ENCODE measurements around the gene ADAMTS17.

Gene ADAMTS17

DNA sequence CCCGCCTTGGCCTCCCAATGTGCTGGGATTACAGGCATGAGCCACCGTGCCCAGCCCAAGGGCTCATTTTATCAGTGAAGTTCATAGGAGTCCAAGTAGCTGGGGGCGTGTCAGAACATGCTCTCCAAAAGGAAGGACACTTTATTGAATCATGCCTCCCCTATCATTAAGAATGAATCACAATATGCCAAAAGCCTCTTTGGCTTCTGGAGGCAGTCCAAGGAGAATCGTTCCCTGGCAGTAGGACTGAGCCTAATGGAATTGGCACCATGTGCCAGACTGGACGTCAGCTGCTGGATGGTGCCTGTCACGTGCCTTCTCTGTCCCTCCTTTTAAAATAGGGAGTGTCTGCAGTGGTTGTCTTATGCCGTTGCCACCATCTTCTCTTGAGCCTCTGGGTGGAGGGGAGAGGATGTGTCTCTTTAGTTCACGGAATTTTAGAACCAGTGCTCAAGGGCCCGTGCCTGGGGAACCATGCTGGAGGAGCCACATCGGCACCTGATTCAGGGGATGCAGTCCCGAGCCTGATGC lies 373.9 kb downstream of the ADAMTS17 start:
- no peak for DNase-seq

DNA sequence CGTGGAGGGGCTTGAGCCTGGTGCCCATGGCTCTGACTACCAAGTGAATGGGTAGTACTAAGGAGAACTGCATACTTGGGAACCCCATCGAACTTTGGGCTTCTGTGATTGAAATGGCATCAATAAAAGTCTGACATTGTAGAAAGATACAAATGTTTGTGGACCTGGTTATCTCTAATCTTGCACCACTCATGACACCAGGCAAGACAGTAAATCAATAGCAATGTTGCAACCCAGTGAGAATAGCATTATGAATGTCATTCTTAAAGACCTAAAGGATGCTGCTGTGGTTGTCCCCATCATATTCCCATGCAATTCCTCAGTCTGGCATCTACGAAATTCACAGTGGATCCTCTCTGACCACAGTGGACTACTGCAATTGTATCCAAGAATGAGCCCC lies 375.0 kb downstream of the ADAMTS17 start:
- no peak for DNase-seq

DNA sequence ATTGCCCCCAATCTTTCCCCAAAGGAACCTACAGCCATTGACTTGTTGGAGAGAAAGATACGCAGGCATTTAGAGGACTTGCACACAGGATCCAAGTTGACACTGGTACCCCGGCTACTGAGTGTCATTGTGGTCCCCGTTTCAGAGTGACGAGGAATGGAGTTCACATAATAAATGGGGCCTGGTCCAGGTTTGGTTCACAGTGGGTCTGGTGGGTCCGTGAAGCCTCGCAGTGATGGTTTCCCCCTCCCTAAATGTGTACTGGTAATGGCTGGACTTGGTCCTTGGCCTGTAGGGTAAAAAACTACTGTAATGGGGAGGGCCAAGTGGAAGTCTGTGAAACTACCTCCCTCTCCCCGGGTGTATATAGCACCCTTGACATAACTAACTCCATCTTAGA lies 376.4 kb downstream of the ADAMTS17 start:
- no peak for DNase-seq

DNA sequence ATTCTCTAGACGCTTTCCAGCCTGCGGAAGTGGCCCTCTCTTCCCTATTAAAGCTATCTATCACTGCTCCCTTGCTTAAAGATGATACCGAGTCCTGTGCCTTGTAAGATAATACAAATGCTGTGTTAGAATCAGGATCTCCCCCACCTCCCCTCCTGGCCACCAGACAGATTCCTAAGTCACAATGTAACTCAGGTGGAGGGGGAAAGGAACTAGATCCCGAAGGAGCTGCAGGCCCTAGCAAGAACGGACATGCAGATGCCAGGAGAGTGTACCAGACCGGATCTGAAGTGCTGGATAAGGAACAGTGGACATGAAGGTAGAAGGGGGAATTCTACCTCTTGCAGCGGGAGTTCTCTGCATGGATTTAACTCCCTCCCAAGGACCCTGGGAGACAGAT lies 377.8 kb downstream of the ADAMTS17 start:
- DNase-seq: no peak

DNA sequence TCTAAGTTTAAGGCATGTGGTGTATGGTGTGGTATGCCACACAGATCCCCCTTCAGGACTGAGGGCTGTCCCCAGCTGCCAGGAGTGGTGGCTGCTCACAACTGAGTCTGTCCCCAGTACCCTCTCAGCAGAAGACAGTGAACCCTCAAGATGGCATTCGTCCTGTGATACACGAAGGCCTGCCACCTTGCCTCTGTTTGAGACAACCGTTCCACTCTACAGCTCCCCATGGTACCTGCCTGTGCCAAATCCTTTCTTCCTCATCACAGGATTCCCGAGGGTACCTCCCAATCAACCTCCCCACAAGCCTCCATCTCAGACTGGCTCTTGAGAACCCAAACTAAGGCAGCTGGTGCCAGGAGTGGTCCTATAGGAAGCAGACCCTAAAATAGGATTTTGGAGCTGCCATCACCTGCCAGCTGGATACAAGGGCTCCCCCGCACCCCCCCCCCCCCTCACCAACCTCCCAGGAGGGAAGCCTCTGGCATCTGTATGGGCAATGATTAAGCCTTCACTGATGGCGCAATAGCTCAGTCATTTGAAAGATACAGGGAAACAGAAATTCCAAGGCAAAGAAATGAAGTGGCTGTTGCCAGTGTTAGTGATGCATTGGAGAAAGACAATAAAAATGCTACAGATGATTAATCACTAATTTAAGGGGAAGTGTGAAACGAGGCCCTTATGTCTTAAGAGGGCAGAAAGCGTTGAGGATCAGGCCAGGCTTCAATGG lies 378.5 kb downstream of the ADAMTS17 start:
- no peak for DNase-seq

DNA sequence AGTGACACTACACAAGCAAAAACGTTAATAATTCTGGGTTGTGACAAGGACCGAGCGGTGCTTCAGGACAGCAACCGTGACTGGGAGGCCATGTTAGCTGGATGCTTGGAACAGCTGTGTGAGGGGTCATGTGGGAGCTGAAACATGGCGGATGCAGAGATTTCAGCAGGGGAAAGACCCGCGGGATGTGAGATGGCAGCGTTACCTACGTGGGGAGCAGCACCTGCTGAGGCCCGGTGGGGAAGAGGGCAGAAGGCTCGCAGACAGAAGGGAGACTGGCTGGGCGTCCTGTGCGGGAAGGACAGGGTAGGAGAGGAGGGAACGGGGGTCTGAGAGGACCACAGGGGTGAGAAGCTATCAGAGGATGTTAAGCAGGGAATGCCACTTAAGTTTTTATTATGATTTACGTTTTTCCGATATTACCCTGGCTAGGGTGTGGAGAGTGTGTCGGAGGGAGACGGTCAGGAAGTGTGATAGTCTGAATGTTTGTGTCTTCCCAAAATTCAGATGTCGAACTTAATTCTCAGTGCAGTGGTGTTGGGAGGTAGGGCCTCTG lies 379.7 kb downstream of the ADAMTS17 start:
- DNase-seq: no peak

DNA sequence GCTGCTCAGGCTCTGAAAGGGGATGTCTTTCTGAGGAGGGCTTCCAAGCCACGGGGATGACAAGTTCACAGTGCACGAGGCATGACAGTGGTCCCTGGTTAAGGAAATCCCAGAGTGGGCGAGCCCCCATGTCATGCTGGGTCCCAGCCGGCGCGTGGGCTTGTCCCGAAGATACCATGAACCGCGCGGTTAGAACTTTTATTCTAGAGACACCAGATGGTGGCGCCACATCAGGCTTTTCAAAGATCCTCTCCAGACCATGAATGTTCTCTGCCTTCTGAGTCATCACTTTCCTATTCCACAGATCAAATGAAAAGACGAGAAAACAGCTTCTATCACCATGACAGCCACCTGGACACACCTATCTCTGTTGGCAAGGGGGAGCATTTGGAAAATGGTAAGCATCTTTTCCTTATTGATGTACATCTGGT lies 380.7 kb downstream of the ADAMTS17 start:
- no peak for DNase-seq

DNA sequence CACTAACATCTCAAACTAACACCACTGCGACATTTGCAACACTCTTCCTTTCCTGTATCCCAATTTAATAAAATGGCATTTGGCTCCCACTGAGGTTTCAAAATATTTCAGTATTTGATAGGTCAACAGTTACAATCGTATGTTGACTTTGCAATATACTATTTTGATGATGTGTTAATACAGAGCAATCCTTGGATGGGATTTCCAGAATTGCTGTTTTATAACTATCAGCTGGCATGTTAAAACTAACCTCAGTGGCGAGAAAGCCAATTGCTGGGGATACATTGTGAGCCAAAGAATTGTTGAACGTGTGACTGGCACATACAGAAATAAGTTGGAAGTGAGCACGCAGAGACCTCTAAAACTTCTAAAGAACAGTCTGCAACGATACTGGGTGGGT lies 382.4 kb downstream of the ADAMTS17 start:
- DNase-seq: no peak

DNA sequence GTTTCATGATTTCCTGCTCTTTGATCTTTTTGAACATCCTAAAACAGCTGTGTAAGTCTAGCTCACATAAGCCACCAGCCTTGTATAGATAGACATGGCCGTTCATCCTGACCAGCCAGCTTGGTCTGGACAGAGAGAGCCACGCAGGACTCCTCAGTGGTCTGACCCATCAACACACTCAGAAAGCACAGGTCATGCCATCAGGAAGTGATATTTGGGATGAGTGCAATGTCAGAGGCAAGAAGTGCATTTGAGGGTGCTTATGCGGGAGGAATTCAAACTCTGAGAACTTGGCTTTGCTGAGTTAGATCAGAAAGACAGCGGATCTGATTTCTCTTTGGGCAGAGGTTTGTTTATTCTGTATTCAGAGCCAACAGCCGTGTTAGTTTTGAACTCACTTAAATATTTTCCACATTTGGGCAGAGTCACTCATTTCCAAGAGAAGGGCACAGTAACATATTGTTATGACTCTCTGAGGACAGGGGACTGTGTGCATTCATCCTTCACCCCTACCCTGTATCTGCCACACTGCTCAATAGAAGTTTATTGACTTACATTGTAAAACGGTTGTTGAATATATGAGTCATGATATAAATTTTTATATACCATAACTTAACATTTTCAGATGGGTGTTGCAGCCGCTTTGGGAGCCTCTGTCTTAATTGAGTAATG lies 383.2 kb downstream of the ADAMTS17 start:
- DNase-seq: no peak

DNA sequence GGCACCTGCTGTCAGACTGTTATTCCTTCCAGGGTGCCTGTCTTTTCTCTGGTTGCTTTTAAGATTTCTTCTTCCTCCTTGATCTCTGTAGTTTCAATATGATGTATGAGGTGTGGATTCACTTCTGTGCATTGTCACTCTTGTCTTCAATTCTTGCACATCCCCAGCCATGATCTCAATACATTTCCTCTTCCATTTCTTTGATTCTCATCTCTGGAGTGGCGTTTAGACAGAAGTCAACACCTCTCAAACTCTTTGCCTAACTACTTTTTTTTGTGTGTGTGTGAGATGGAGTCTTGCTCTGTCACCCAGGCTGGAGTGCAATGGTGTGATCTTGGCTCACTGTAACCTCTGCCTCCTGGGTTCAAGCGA lies 384.1 kb downstream of the ADAMTS17 start:
- no peak for DNase-seq

DNA sequence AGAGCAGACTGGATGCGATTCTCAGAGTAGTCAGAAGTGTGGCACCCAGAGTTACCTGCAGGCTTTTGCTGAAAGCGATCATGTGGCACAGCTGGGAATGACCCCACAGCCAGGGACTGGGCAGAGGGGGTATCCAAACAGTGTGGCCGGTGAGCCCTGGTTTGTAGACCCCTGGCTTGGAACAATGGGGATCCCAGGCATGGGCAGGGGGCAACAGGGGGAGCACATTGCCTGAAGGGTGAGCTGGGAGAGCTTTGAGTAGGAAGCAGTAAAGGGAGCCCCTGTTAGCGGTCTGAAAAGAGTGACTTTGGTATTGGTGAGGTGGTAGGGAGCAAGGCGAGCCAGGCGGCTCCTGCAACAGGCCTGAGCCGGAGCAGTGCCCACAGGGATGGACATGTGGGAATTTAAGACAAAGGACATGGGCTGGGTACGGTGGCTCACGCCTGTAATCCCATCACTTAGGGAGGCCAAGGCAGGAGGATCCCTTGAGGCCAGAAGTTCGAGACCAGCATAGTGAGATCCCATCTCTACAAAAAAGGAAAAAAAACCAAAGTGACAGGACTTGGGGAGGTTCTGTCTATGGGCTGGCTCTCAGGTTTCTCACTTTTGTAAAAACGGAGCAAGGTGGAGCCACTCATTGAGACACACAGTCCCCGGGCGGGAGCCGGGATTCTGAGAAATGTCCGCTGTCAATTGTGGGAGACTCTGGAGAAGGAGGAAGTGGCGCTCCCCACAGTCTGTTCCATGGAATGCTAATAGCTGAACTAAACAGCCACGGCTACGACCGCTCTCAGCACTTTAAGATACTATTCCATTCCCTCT lies 384.7 kb downstream of the ADAMTS17 start:
- DNase-seq: no peak

DNA sequence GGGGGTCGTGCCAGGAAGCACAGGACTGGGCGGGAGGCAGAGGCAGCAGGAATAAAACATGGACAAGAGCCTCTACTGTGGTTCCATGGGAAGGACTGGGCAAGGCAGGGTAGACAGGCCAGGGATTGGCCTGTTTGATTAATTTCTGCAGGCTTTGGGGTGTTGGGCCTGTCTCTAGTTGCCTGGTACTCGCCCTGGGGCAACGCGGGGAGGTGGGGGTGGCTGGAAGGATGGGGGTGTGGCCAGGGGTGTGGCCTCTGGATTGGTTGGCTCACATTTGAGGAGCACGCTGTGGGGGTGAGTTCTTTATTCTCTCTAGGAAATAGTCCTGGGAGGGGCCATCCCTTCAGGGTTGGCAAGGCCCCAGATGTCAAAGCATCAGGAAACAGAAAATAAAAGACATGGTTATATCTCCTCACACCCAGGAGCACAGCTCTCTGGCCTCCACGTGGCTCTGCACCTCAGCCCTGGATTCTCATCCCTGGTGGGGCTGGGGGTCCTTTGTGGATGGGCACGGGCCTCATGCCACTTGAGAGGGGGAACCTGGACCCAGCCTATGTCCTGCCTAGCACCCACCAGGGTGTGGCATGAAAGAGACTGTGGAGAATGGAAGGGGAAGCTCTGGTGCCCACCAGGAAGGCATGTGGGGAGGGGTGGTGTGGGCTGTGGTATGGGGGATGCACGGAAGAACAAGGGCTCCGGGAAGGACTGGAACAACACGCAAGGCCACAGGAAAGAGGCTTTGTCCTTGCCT lies 385.6 kb downstream of the ADAMTS17 start:
- DNase-seq: no peak

DNA sequence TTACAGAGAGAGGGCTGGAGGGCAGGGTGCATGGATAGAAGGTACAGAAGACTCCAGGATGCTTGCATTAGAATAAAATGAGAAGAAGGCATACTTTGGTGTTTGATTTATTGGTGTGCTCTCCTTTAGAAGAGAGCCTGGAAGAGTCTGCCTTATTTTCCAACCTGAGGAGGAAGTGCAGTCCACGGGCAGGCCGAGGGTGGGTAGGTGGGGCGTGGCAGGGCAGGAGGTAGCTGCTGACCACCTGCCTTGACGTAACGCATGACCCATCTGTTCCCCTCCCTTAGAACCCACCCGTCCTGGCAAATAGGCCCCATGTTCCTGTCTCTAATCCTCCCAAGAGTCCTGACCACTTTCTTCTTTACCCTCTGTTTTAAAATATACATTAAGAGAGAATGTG lies 386.2 kb downstream of the ADAMTS17 start:
- DNase-seq: no peak

DNA sequence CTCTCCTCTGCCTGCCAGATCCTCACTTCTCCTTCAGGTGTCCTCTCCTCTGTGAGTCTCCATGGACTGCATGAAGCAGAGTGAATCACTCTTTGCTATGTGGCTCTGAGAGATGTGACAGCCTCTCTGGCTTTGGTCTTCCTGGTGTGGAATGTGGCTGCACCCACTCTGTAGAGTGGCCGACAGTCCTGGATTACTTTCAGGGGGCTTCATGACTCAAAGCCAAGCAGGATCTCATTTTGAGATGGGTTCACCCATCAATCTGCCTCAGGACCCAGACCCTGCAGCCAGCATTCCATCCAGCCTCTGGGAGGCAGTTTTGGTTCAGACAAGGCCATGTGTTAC lies 386.6 kb downstream of the ADAMTS17 start:
- no peak for DNase-seq

DNA sequence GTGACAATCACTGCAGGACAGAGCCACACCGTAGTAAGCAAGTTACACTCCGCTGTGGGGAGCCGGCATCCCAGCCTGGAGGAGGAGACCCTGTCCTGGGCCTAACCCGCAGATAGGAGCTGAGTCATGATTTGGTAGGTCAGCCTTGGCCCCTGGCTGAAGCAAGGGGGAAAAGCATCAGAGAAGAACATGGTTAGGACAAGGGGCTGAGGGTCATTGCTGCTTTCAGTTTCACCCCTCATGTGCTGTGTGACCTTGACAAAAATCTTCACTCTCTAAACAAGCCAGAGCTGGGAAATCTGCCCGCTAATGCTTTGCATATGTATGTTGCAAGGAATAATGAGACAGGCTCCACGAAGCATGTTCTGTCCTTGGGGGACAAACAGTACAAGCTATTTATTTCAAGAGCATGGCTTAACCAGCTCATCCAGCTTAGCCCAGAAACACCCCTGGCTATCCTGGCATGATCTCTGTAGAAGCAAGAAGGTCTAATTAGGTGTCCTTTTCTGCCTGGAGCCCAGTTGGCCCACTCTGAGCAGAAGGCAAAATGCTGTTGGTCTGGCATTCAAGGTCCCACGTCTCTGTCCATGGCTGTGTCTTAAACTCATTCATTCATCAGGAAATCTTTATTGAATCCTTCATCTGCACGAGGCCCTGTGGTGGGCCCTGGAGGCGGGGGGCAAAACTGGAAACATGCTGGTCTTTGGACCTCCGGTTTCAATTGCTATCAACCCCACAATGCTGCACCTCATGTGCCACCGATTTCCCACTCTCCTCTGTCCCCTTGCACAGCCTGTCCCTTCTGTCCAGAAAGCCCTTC lies 387.2 kb downstream of the ADAMTS17 start:
- DNase-seq: no peak

DNA sequence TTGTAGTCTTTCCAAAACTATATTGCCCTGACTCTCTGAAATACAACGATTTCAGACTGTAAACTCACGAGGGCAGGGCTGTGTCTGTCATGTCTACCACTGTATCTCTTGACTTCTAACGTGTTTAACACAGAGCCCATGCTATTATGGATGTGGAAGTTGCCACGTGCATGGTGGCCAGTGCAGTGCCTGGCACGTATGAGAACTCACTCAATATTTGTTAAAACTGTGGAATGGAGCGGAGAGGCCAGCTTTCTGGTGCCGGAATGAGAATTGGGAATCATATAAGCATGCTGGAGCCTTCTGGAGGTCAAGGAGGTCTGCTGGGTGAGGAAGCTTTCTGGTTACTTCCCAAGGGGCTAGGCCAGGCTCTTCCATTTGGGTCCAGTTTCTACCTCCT lies 387.9 kb downstream of the ADAMTS17 start:
- no peak for DNase-seq

DNA sequence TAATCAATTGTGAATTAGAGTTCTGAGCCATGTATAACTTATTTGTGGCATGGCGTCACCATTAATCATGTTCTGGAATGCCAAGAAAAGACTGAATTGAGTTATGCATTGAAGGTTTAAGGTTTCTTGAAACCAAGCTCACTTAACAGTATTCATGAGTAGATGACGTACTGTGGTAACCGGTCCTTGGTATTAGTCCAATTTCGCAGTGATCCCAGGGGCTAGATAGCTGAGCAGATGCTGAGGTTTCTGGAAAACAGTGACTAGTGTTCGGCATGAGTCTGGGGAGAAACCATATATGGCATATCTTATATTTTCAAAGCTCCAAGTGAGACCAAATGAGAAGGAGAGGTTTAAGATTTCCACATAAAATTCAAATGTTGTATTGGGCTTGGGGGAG lies 390.3 kb downstream of the ADAMTS17 start:
- no peak for DNase-seq

DNA sequence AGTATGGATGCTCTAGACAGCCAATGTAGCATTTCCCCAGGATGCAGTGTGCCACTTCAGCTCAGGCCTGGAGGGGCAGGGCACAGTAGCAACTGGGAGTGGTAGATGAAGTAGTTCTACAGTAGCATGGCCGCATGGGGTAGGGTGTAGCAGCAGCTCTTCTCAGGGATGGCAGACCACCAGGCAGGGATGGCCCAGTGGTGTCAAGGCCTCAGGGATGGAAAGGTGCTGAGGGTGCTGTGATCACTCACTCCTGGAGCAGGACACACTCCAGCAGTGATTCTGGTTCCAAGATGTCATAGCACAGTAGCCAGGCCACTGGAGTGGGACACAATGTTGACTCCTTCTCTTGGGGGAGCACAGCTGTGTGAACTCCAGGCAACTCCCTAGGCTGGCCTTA lies 397.6 kb downstream of the ADAMTS17 start:
- no peak for DNase-seq

DNA sequence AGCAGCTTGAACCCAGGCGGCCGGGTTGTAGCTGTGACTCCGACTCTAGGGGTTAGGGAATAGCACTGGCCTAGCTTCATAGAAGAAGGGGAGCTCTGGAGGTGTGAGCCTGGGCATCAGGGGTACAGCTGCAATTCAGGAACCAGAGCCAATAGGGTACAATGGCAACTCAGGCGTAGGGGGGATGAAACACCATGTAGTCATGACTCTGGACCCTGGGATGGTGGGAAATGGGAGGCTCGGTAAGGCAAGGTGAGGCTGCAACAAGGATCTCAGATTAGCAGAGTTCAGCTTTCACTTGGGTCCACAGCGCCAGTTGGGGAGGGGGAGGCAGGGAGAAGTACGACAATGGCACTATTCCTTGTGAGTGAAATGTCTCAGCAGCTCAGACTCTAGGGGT lies 398.3 kb downstream of the ADAMTS17 start:
- DNase-seq: no peak

DNA sequence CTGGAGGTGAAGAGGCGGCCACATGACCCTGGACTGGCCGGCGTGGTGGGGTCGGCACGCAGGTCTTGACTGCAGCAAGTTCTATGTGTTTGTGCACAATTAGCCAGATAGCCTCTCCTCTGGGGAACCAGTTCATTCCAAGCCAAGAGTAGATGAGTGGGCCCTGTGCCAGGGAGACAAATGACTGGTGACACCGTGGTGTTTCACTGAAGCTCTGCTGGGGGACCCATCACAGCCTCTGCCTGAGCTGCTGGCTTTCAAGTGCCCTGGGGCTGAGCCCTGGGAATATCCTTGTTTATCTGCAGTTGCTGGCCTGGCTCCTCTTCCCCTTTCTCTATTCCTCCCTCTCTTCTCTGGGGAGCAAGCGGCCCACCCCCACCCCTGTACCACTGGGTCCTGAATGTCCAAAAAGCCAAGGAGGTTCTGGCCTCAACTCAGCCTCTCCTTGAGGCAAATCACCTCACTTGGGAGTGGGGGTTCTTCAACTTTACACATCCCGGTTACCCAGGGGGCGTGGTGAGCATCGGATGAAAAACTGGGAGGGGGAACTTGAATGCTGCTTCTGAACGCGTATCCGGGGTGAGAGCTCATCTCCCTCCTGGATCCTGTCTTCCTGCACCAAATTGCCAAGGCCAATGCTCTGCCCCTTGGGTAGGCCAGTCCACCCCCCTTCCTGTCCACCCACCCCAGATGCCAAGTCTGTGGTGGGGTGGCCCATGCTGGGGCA lies 408.9 kb downstream of the ADAMTS17 start:
- DNase-seq: no peak
